H1 (cell line): Measurements from ENCODE around the gene BLVRA. TPM values are rescaled to one million over a fixed set of nuclear protein-coding genes. Genes with fewer than 3 reads are reported as not detected.

Source experiments
- CTCF ChIA-PET: fragments of 300-600 bp; sonication (Branson Sonifier 250); formaldehyde crosslinking; loops from one replicate; lab custom pipeline; 2021; ENCODE audit not compliant: partially characterized antibody; lab: Charles Lee
- POLR2A ChIA-PET: fragments of 300-600 bp; sonication (Branson Sonifier 250); formaldehyde crosslinking; loops from one replicate; lab custom pipeline; 2021; ENCODE audit warnings: inconsistent platforms; ENCODE audit not compliant: partially characterized antibody; lab: Charles Lee
- DNase-seq, 2 experiments: peaks; one replicate each; pipeline versions ENCODE4 v3.0.0 to v3.0.0-alpha.2; 2010 to 2022; ENCODE audit warnings: low spot score in 2 of 2, low read depth in 1 of 2, mixed read lengths in 1 of 2
- FAIRE-seq: peaks from 2 replicates; lab custom pipeline; 2011; peaks lifted over from hg19 to GRCh38; lab: Jason Lieb, UNC
- H2AFZ ChIP-seq: 2 replicates; pipeline ENCODE4 v1.8.1; 2012; ENCODE audit warnings: low read length, inconsistent platforms
- H2AK5ac ChIP-seq: 2 replicates; pipeline ENCODE4 v1.6.1; 2013; ENCODE audit warnings: low read depth, low read length
- H2BK120ac ChIP-seq: replicated peaks from 2 replicates; pipeline ENCODE3; 2013; ENCODE audit warnings: low read depth, low read length, inconsistent platforms
- H2BK12ac ChIP-seq: 2 replicates; pipeline ENCODE4 v1.6.1; 2013; ENCODE audit warnings: low read depth, low read length
- H2BK15ac ChIP-seq: 2 replicates; pipeline ENCODE4 v1.6.1; 2013; ENCODE audit warnings: low read length
- H2BK20ac ChIP-seq: 2 replicates; pipeline ENCODE4 v1.6.1; 2013; ENCODE audit warnings: low read length
- H2BK5ac ChIP-seq: 2 replicates; pipeline ENCODE4 v1.6.1; 2013; ENCODE audit warnings: low read depth, low read length
- H3K14ac ChIP-seq: 2 replicates; pipeline ENCODE4 v1.6.1; 2013; ENCODE audit warnings: inconsistent platforms; ENCODE audit not compliant: insufficient read length
- H3K18ac ChIP-seq: 2 replicates; pipeline ENCODE4 v1.6.1; 2013; ENCODE audit warnings: low read length; ENCODE audit errors: extremely low read depth
- H3K23ac ChIP-seq: 2 replicates; pipeline ENCODE4 v1.6.1; 2013; ENCODE audit warnings: inconsistent platforms; ENCODE audit not compliant: insufficient read length
- H3K23me2 ChIP-seq: 2 replicates; pipeline ENCODE4 v1.6.1; 2013; ENCODE audit warnings: low read depth, low read length
- H3K27ac ChIP-seq: 2 replicates; pipeline ENCODE4 v1.6.1; 2011; ENCODE audit warnings: low read depth, low read length, inconsistent platforms
- H3K27me3 ChIP-seq, 4 experiments: replicated peaks in 1 of 4; 1 replicate in 1 of 4; 2 replicates in 3 of 4; pipeline versions ENCODE4 v1.6.1 to v1.8.1; 2011 to 2013; ENCODE audit warnings: low read length in 3 of 4, mild to moderate bottlenecking in 3 of 4, inconsistent platforms in 2 of 4, mixed read lengths in 2 of 4, moderate library complexity in 1 of 4; ENCODE audit not compliant: control insufficient read depth in 3 of 4, insufficient read depth in 3 of 4; ENCODE audit errors: extremely low read depth in 1 of 4
- H3K36me3 ChIP-seq, 4 experiments: 2 replicates each; pipeline versions ENCODE4 v1.6.1 to v1.8.1; 2011 to 2013; ENCODE audit warnings: mild to moderate bottlenecking in 4 of 4, low read length in 3 of 4, moderate library complexity in 2 of 4, control low read depth in 1 of 4, inconsistent platforms in 1 of 4; ENCODE audit not compliant: insufficient read depth in 4 of 4, control insufficient read depth in 2 of 4
- H3K4ac ChIP-seq: replicated peaks from 2 replicates; pipeline ENCODE3; 2013; ENCODE audit warnings: low read length, low read depth, mixed read lengths, inconsistent platforms; ENCODE audit not compliant: insufficient read length
- H3K4me1 ChIP-seq, 4 experiments: replicated peaks in 1 of 4; 1 replicate in 1 of 4; 2 replicates in 3 of 4; pipeline versions ENCODE4 v1.6.1 to v1.8.1; 2011 to 2013; ENCODE audit warnings: low read length in 3 of 4, inconsistent platforms in 2 of 4, mixed read lengths in 1 of 4; ENCODE audit not compliant: insufficient read depth in 4 of 4, control insufficient read depth in 3 of 4
- H3K4me2 ChIP-seq, 2 experiments: 2 replicates each; pipeline versions ENCODE4 v1.6.1 to v1.8.1; 2011 to 2013; ENCODE audit warnings: low read depth in 2 of 2, low read length in 2 of 2, control low read depth in 1 of 2, inconsistent platforms in 1 of 2, mild to moderate bottlenecking in 1 of 2; ENCODE audit not compliant: insufficient read depth in 1 of 2
- H3K4me3 ChIP-seq, 4 experiments: fragments of 200-600, 300-600 bp in 1 of 4; sonication (generic), shearing (Covaris generic), sonication (Bioruptor Twin) in 1 of 4; 2 replicates each; pipeline versions ENCODE4 v1.5.1 to v1.8.1; 2011 to 2016; ENCODE audit warnings: low read length in 4 of 4, low read depth in 3 of 4, control low read depth in 2 of 4, inconsistent platforms in 2 of 4, mild to moderate bottlenecking in 2 of 4, mixed read lengths in 1 of 4, moderate library complexity in 1 of 4; ENCODE audit not compliant: insufficient read depth in 2 of 4; ENCODE audit errors: extremely low read depth in 1 of 4
- H3K56ac ChIP-seq: replicated peaks from 2 replicates; pipeline ENCODE3; 2013; ENCODE audit warnings: low read depth, mild to moderate bottlenecking, mixed read lengths, low read length, inconsistent platforms; ENCODE audit not compliant: insufficient read length
- H3K79me1 ChIP-seq: 2 replicates; pipeline ENCODE4 v1.6.1; 2013; ENCODE audit warnings: low read depth, low read length, control low read depth
- H3K79me2 ChIP-seq, 2 experiments: 2 replicates each; pipeline versions ENCODE4 v1.6.1 to v1.8.1; 2012 to 2013; ENCODE audit warnings: low read length in 2 of 2, mild to moderate bottlenecking in 2 of 2, inconsistent platforms in 1 of 2; ENCODE audit not compliant: insufficient read depth in 2 of 2, control insufficient read depth in 1 of 2
- H3K9ac ChIP-seq, 4 experiments: replicated peaks in 1 of 4; 1 replicate in 1 of 4; 2 replicates in 3 of 4; pipeline versions ENCODE4 v1.6.1 to v1.8.1; 2011 to 2013; ENCODE audit warnings: low read depth in 3 of 4, low read length in 3 of 4, control low read depth in 2 of 4, mild to moderate bottlenecking in 2 of 4, moderate library complexity in 2 of 4, inconsistent platforms in 1 of 4; ENCODE audit errors: extremely low read depth in 1 of 4
- H3K9me3 ChIP-seq, 2 experiments: 2 replicates each; pipeline versions ENCODE4 v1.6.1 to v1.8.1; 2012 to 2013; ENCODE audit warnings: mild to moderate bottlenecking in 2 of 2, moderate library complexity in 2 of 2, control low read depth in 1 of 2, inconsistent platforms in 1 of 2, low read depth in 1 of 2, low read length in 1 of 2, mixed read lengths in 1 of 2; ENCODE audit not compliant: insufficient read depth in 2 of 2
- H4K20me1 ChIP-seq, 2 experiments: replicated peaks in 1 of 2; 2 replicates each; pipeline versions ENCODE3 to v1.8.1; 2011 to 2013; ENCODE audit warnings: inconsistent platforms in 2 of 2, low read length in 2 of 2, mild to moderate bottlenecking in 1 of 2; ENCODE audit not compliant: insufficient read depth in 2 of 2, control insufficient read depth in 1 of 2
- H4K5ac ChIP-seq: 2 replicates; pipeline ENCODE4 v1.6.1; 2013; ENCODE audit warnings: low read length, low read depth, mixed read lengths, inconsistent platforms; ENCODE audit not compliant: insufficient read length
- H4K8ac ChIP-seq: 2 replicates; pipeline ENCODE4 v1.8.0; 2013; ENCODE audit warnings: mild to moderate bottlenecking, moderate library complexity, low read length, inconsistent platforms; ENCODE audit not compliant: insufficient read depth; ENCODE audit errors: extremely low read depth
- H4K91ac ChIP-seq: replicated peaks from 2 replicates; pipeline ENCODE3; 2013; ENCODE audit warnings: low read length, mixed read lengths, inconsistent platforms; ENCODE audit not compliant: insufficient read length
- BACH1 ChIP-seq: IDR thresholded peaks from 2 replicates; pipeline ENCODE4 v1.6.1; 2012; ENCODE audit warnings: low read length, improper control_type of control experiment
- CBX5 ChIP-seq: fragments of 300-800, 300-1000 bp; sonication (generic); IDR thresholded peaks from 2 replicates; pipeline ENCODE4 v1.7.1; 2016; ENCODE audit warnings: antibody characterized with exemption, low read length, low read depth
- CHD2 ChIP-seq: IDR thresholded peaks from 2 replicates; pipeline ENCODE4 v1.6.1; 2012; ENCODE audit warnings: low read length, improper control_type of control experiment
- EGR1 ChIP-seq: IDR thresholded peaks from 2 replicates; pipeline ENCODE4 v1.6.1; 2011; ENCODE audit warnings: low read depth, low read length, borderline replicate concordance
- KDM5A ChIP-seq: fragments of 200-600 bp; IDR thresholded peaks from 2 replicates; pipeline ENCODE4 v1.7.1; 2012; ENCODE audit warnings: mild to moderate bottlenecking, low read length, inconsistent platforms, mixed read lengths
- SP4 ChIP-seq: IDR thresholded peaks from 2 replicates; pipeline ENCODE4 v1.6.1; 2012; ENCODE audit warnings: low read length, inconsistent platforms
- SRF ChIP-seq: IDR thresholded peaks from 2 replicates; pipeline ENCODE4 v1.6.1; 2011; ENCODE audit warnings: mild to moderate bottlenecking, low read depth, low read length, moderate library complexity
- TAF7 ChIP-seq: optimal IDR thresholded peaks from 2 replicates; pipeline ENCODE3; 2011; ENCODE audit warnings: low read depth, mild to moderate bottlenecking, inconsistent platforms, low read length, moderate library complexity, borderline replicate concordance
- TEAD4 ChIP-seq: IDR thresholded peaks from 2 replicates; pipeline ENCODE4 v1.6.1; 2012; ENCODE audit warnings: low read depth, low read length, inconsistent platforms, mixed read lengths
- YY1 ChIP-seq: IDR thresholded peaks from 2 replicates; pipeline ENCODE4 v1.6.1; 2011; ENCODE audit warnings: low read depth, mild to moderate bottlenecking, low read length
- whole genome bisulfite sequencing, 2 experiments: shearing (Covaris generic) in 1 of 2; methylation state at CpG; one replicate each; pipeline versions ENCODE4 v1.1.6 to v1.1.7; 2013 to 2015; ENCODE audit warnings: low lambda C conversion rate in 2 of 2, mixed read lengths in 2 of 2, inconsistent platforms in 1 of 2, low coverage in 1 of 2, missing lambda C conversion rate in 1 of 2; ENCODE audit not compliant: insufficient replicate concordance in 2 of 2, insufficient coverage in 1 of 2, insufficient read length in 1 of 2; ENCODE audit errors: extremely low coverage in 1 of 2, missing lambda C conversion rate in 1 of 2; 5-methylcytosine and 5-hydroxymethylcytosine counted together
- polyA plus RNA-seq, 7 experiments: library from polyadenylated mRNA; depleted of rRNA in 3 of 7; stranded (reverse) in 5 of 7; unstranded in 2 of 7; fragments of >200 nt in 5 of 7; fragments of 200-250 nt in 2 of 7; gene quantifications; 1 replicate in 5 of 7; 2 replicates in 1 of 7; 4 replicates in 1 of 7; pipeline versions ENCODE4 v1.2.1 to v1.2.3, GENCODE V29; 2011 to 2013; ENCODE audit warnings: missing spikeins in 2 of 7, mixed read lengths in 2 of 7
- total RNA-seq: library from RNA; stranded (reverse); fragmentation: NEBNext Ultra II Directional; extraction: Animal tissue kit (Norgen Biotek cat#: 25700); gene quantifications from 2 replicates; pipeline ENCODE4 v1.2.1, GENCODE V29; 2021

BLVRA gene
- total and polyA plus RNA-seq, 2 of the 8 experiments (the other 6 are each of a cell fraction or from before 2014, with no cell fraction given) = 16.1 to 37.1 TPM

DNA sequence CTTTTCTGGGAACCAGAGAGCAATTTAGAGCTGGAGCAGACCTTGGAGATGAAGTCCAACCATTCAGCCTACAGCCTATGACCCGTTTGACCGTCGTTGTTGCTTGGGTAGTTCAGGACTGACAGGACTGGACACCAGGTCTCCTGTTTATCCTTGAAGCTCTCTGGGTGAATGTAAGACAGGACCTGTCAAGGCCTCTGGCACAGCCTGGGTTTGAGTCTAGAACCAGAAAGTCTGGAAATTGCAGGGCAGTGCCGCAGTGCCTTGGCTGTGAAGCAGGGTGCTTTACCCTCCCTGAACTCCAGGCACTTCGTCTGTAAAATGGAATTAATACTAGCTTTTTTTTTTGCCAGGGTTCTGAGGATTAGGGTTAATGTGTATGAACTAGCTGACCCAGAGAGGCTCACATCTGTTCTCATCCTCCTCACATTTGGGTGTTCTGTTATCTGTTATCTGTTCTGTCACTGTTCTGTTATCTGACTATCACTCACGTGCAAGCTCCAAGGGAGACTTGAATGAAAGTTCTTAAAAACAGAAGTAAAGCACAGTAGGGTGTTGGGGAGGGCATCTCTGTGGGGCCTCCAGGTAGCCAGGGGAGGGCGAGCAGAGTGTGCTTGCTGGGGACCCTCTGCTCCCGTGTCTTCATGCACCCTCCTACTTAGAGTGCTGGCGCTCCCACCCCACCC, 9.9 kb downstream of the BLVRA start:
- H2BK15ac ChIP-seq = no peak overlapping the region
- CTCF ChIA-PET = interaction anchor here (0.9 to 1.3 kb wide), 4 partner anchors 13 to 57 kb away, joined by 3 to 4 read pairs (median 3); no protein-coding TSS in a partner anchor
- no peak overlapping the region for H3K4ac ChIP-seq
- H3K4me2 ChIP-seq = no peak overlapping the region
- H3K4me1 ChIP-seq = peaks cover 0 to 8% (median 4%) of the 10 kb centered on the region in 4 experiments; a peak in 5 of 7 replicates
- no peak overlapping the region for H4K8ac ChIP-seq
- no peak overlapping the region for H3K4me3 ChIP-seq
- peaks cover 0 to 3% (median 0%) of the 10 kb centered on the region in 4 experiments; a peak in 2 of 8 replicates for H3K36me3 ChIP-seq
- TF ChIP-seq YY1 (no peak), SP4 (no peak), BACH1 (no peak), TEAD4 (no peak), CHD2 (no peak), KDM5A (no peak), SRF (no peak), CBX5 (no peak), EGR1 (no peak), TAF7 (no peak)
- TF ChIP-seq, all 59 proteins: peak for 0
- Histone ChIP-seq H4K20me1 (no peaks in the 10 kb centered on the region), H4K91ac (no peak overlapping the region), H2BK5ac (no peak overlapping the region), H3K23me2 (no peaks in the 10 kb centered on the region; the same call in 1 of the 2 replicates), H3K27me3 (no peaks in the 10 kb centered on the region), H3K9me3 (no peaks in the 10 kb centered on the region), H3K56ac (no peak overlapping the region), H2AFZ (no peak overlapping the region), H2BK12ac (no peak overlapping the region), H4K5ac (no peak overlapping the region), H2BK20ac (no peak overlapping the region), H3K14ac (no peak overlapping the region), H2BK120ac (no peak overlapping the region), H3K23ac (no peak overlapping the region), H3K79me2 (no peaks in the 10 kb centered on the region), H2AK5ac (no peak overlapping the region), H3K79me1 (no peaks in the 10 kb centered on the region), H3K9ac (no peak overlapping the region), H3K27ac (no peak overlapping the region), H3K18ac (no peak overlapping the region)
- DNase-seq = no peak
- no peak for FAIRE-seq
- POLR2A ChIA-PET = interaction anchor here (0.7 to 1.2 kb wide), 2 partner anchors 11 to 117 kb away, joined by 3 read pairs; no protein-coding TSS in a partner anchor
- WGBS, 2 experiments = 82% methylated on average over 9 of the region's 9 CpGs; no CpG with 5 or more reads in 1 of the 2 experiments
